Activated T-helper 17 cell treated with anti-CD3 and anti-CD28 coated beads, Interleukin-2, amount 50 U/mL, for 72 hours (primary cell): ENCODE results near the gene NBPF4. TPM values are rescaled to one million over a fixed set of nuclear protein-coding genes. Genes with fewer than 3 reads are reported as not detected.

Experiments used
- ATAC-seq: fragments of 150-1000 bp; cut with Tn5 transposase; replicated peaks from 2 replicates; pipeline ENCODE4 v1.10.0; 2021; ENCODE audit warnings: mild to moderate bottlenecking, moderate library complexity
- H3K27ac Mint-ChIP-seq: one replicate; pipeline ENCODE4 v1.8.0; 2022; ENCODE audit warnings: mixed read lengths
- H3K27me3 Mint-ChIP-seq: one replicate; pipeline ENCODE4 v1.8.0; 2022; ENCODE audit warnings: mixed read lengths
- H3K36me3 Mint-ChIP-seq: one replicate; pipeline ENCODE4 v1.8.0; 2022; ENCODE audit warnings: low read depth, mild to moderate bottlenecking, mixed read lengths
- H3K4me1 Mint-ChIP-seq: one replicate; pipeline ENCODE4 v1.8.0; 2022; ENCODE audit warnings: mixed read lengths
- H3K4me3 Mint-ChIP-seq: one replicate; pipeline ENCODE4 v1.8.0; 2022; ENCODE audit warnings: mild to moderate bottlenecking, mixed read lengths
- H3K9me3 Mint-ChIP-seq: one replicate; pipeline ENCODE4 v1.8.0; 2022; ENCODE audit warnings: mixed read lengths
- total RNA-seq, 2 donors: library from RNA; stranded (reverse); gene quantifications; one replicate each; pipeline ENCODE4 v1.2.3, GENCODE V29; 2022

NBPF4 gene
- total RNA-seq, 2 donors from 2014 or later, result not detected

DNA sequence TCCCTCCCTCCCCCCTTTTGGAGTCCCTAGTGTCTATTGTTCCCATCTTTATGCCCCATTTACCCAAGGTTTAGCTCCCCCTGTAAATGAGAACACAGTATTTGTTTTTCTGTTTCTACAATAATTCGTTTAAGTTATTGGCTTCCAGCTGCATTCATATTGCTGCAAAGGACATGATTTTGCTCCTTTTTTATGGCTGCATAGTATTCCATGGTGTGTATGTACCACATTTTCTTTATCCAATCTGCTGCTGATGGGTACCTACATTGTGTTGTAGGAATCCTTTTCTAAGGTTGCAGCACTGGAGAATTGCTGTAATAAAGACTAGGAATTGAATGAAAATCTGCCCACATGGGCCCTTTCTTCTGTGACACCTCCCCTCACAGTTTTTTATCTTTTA is 50.5 kb downstream of the NBPF4 start:
- Mint-ChIP-seq H3K27ac (no peak overlapping the region), H3K36me3 (peaks cover 39% of the 10 kb centered on the region), H3K4me1 (peaks cover 18% of the 10 kb centered on the region), H3K4me3 (no peak overlapping the region), H3K9me3 (peaks cover 4% of the 10 kb centered on the region), H3K27me3 (no peaks in the 10 kb centered on the region)
- no peak for ATAC-seq

DNA sequence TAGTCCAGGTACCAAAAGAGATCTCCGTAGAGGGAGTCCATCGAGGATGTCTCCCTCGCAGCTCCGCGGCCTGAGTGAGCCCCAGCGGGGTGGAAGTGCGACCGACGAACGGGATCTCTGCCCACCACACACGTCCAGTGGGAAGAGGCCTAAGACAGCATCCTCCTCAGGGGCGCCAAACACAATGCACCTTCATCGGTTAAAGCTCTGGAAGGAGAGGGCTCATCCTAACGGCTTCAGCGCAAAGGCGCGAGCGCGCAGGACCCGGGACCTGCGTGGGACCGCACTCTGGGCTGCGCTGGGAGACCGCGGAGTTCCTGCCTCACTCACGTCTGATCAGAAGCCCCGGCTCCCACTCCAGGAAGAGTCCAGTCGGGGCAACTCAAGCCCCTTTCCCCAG is 51.3 kb downstream of the NBPF4 start:
- H3K36me3 Mint-ChIP-seq, result peaks cover 44% of the 10 kb centered on the region
- peaks cover 19% of the 10 kb centered on the region for H3K4me1 Mint-ChIP-seq
- H3K27ac Mint-ChIP-seq, result no peak overlapping the region
- no peak for ATAC-seq
- no peaks in the 10 kb centered on the region for H3K27me3 Mint-ChIP-seq
- no peak overlapping the region for H3K4me3 Mint-ChIP-seq
- peaks cover 8% of the 10 kb centered on the region for H3K9me3 Mint-ChIP-seq

DNA sequence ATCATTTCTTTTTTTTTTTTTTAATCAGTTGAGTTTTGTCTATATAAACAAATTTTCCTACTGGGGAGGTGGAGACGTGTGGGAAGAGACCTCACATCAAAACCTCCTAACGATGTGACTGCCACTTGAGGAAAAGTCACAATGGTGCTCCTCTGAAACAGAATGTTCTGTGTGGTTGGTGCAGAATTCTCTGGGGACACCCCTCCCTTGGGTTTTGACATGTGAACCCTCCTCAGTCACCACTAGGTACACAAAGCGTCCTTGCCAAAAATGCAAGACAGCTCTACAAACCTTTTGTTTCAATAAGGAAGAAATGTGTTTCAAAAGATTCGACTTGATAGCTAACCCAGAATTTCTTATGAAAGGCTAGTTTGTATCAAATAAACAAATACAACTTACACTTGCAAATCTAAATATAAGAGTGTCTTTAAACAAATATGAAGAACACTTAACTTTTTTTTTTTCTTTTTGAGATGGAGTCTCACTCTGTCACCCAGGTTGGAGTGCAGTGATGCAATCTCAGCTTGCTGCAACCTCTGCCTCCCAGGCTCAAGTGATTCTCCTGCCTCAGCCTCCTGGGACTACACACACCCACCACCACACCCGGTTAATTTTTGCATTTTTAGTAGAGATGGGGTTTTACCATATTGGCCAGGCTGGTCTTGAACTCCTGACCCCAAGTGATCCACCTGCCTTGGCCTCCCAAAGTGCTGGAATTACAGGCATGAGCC is 53.0 kb downstream of the NBPF4 start:
- Mint-ChIP-seq H3K36me3 (peaks cover 36% of the 10 kb centered on the region), H3K4me3 (no peak overlapping the region), H3K27me3 (no peaks in the 10 kb centered on the region), H3K4me1 (peaks cover 13% of the 10 kb centered on the region), H3K9me3 (peaks cover 8% of the 10 kb centered on the region), H3K27ac (no peak overlapping the region)
- no peak for ATAC-seq

DNA sequence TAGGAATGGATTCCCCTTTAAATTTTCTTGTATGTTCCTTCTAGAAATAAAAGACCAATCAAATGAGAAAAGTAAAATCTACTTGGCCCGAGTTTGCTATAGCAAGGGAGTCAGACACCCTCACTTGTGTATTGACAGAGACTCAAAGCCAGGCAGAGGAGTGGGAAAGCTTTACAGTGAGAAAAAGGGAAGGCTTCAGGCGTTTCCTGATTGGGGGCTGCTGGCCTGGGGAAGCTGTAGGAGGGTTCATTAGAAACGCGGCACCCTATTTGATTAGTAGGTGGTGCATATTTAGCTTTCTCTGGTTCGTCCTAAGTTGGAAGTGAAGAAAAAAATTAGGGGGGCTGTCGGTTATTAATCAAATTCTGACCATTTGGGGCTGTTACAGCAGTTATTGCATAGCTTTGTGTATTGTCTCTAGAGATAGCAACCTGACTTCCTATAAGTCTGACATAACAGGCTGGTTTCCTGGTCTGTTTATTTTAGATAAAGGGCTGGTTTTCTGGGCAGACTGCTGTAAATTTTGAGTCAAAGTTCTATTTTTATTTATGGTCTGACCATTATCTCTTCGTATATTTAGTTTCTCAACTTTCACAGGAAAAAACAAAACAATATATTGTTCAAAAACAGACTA is 53.8 kb downstream of the NBPF4 start:
- Mint-ChIP-seq H3K4me1 (peaks cover 13% of the 10 kb centered on the region), H3K9me3 (peaks cover 8% of the 10 kb centered on the region), H3K27ac (no peak overlapping the region), H3K27me3 (no peaks in the 10 kb centered on the region), H3K36me3 (peaks cover 35% of the 10 kb centered on the region), H3K4me3 (no peak overlapping the region)
- no peak for ATAC-seq

DNA sequence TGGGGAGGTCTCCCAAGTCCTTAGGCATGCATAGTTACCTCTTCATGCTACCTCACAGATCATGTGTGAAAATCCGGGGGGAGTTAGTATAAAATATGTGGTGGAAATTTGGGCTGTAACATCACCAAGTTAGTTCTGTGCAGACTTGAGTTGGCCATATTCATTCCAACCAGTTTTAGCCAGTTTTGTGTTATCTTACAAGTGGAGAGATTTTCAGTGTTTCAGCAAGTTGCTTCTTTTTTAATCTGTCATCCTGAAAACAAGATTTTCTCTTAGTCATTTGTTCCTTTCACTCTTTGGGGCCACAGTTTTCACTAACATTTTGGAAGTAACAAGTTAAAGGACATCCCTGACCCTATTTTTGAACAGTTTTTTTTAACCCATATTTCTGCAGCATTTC is 55.1 kb downstream of the NBPF4 start:
- Mint-ChIP-seq H3K4me3 (peak overlapping the region; percentile 9), H3K36me3 (peaks cover 44% of the 10 kb centered on the region), H3K4me1 (peaks cover 13% of the 10 kb centered on the region), H3K9me3 (peaks cover 8% of the 10 kb centered on the region), H3K27me3 (no peaks in the 10 kb centered on the region), H3K27ac (no peak overlapping the region)
- ATAC-seq, result peak; percentile 82

DNA sequence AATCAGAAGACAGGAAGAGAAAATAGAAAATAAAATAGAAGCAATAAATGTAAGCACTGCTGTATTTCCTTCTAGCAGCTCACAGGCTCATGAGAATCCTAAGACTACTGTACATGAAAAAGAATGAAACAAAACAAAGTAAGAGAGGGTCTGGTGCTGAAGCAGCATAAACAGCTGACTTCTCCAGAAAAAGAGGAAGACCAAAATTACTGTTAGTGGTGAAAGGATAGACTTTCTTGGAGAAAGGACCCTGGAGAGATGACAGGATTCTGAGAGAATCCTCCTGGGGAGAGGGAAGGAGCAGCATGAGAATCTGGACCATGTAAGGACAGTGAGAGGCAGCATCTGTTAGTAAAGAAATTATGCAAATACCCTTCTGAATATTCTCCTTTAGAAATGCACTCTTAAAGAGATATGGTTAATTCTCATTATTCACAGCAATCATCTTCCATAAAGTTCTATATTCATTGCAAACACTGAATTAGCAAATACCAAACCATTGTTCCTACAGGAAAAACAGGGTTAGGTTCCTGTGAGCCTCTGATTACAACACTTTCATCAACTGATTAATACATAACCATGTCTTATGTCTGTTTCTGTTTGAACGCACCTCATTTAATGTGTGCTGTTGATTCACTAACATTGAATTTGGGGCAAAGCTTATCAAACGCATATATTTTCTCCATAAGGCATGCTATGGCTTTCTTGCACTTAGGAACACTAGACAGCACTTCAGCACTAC is 60.7 kb downstream of the NBPF4 start:
- Mint-ChIP-seq H3K27ac (peak overlapping the region; percentile 24), H3K27me3 (no peaks in the 10 kb centered on the region), H3K4me3 (no peak overlapping the region), H3K4me1 (peaks cover 7% of the 10 kb centered on the region), H3K36me3 (peaks cover 77% of the 10 kb centered on the region), H3K9me3 (peaks cover 5% of the 10 kb centered on the region)
- no peak for ATAC-seq

DNA sequence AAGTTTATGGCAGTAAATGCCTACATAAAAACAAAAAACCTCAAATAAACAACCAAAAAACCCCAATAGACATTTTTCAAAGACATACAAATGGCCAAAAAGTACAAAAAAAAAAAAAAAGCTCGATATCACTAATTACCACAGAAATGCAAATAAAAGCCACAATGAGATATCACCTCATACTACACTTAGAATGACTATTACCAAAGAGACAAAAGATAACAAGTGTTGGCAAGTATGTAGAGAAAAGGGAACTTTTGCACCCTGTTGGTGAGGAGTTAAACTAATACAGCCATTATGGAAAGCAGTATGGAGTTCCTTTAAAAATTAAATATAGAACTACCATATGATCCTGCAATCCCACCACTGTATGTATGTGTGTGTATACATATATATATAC is 64.9 kb downstream of the NBPF4 start:
- H3K27me3 Mint-ChIP-seq, result no peaks in the 10 kb centered on the region
- H3K4me1 Mint-ChIP-seq, result peaks cover 13% of the 10 kb centered on the region
- H3K27ac Mint-ChIP-seq, result no peak overlapping the region
- H3K4me3 Mint-ChIP-seq, result no peak overlapping the region
- no peak for ATAC-seq
- peaks cover 4% of the 10 kb centered on the region for H3K9me3 Mint-ChIP-seq
- peaks cover 94% of the 10 kb centered on the region for H3K36me3 Mint-ChIP-seq

Other genes with a start within 250 kb of the NBPF4 start
- gene SLC25A24, start 43.7 kb downstream of the NBPF4 start, total RNA-seq, result 10 to 100 TPM; 16.0 to 27.3 TPM
- gene NBPF6, start 206.3 kb upstream of the NBPF4 start, total RNA-seq, result not detected